Measurements from ENCODE around the gene MSL3. TPM values are rescaled to one million over a fixed set of nuclear protein-coding genes. Genes with fewer than 3 reads are reported as not detected.
A peak's percentile ranks its signal among the peaks of the same experiment; 100 is the strongest.

Gene MSL3
- polyA plus RNA-seq, 4 donors, result 18.2 to 36.2 (median 23.0) TPM

DNA sequence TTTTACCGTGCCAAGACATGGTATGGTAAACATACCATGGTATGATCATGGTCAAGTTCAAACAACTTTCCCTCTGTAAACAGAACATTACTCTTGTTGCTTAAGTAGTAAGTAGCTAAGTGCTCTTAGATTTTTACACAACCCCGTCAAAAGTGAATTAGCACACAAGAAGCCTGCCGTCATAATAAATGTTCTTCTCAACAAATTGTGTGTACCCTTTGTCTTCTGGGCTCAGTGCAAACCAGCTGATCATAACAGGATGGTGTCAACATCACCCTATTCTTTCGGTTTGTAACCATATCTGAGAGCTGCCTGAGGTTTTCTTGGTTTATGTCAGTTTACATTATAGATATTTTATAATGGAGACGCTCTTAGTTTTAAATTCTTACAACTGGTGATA, 28.8 kb downstream of the MSL3 start:
- FAIRE-seq, result no peak

DNA sequence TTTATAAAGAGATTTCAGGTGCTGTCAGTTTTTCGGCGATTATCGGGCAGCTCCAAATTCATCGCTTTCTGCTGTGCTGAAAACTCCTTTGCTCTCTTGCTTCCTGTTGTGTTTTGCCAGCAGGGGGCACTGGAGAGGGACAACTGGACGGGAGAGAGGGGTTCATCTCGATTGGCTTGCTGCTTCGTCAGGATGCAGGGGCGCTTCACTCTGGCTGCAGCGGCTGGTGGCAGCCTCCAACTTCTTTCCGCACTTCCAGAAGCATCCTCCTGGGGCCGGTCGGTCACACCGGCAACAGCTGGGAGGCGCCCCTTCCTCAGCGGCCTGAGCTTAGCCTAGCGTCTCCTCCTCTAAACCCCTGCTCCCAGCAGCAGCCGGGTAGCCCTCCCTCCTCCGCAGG, 29.5 kb downstream of the MSL3 start:
- no peaks in the 10 kb centered on the region for H3K9me3 ChIP-seq (ENCODE audit: control insufficient read depth in 2 of 2, insufficient read depth in 1 of 2, low read depth in 1 of 2, low read length in 1 of 2)
- 21 to 57% (median 45%) methylated on average over 17 to 18 of the region's 18 CpGs for WGBS, 3 donors
- H3K36me3 ChIP-seq (ENCODE audit: control insufficient read depth in 3 of 3, insufficient read depth in 2 of 3, low read depth in 1 of 3, low read length in 3 of 3), result no peaks in the 10 kb centered on the region
- FAIRE-seq (no peak), DNase-seq (peak; percentile 29 to 66)
- H3K27me3 ChIP-seq (ENCODE audit: control insufficient read depth in 3 of 3, insufficient read depth in 3 of 3, low read length in 3 of 3), result no peaks in the 10 kb centered on the region
- H3K27ac ChIP-seq (ENCODE audit: low read depth in 1 of 3, low read length in 2 of 3), result no peak overlapping the region
- H3K4me1 ChIP-seq (ENCODE audit: control insufficient read depth in 3 of 3, insufficient read depth in 2 of 3, low read depth in 1 of 3, low read length in 2 of 3), result peaks cover 0 to 2% (median 0%) of the 10 kb centered on the region in 3 donors
- peak overlapping the region in 1 of 3 donors; percentile 7 for H3K4me3 ChIP-seq (ENCODE audit: low read depth in 1 of 3, low read length in 3 of 3)

More for the DNA sequence above, 28.8 kb downstream of the MSL3 start:
- Histone ChIP-seq H3K36me3 (ENCODE audit: control insufficient read depth in 3 of 3, insufficient read depth in 2 of 3, low read depth in 1 of 3, low read length in 3 of 3) (no peaks in the 10 kb centered on the region), H3K9me3 (ENCODE audit: control insufficient read depth in 2 of 2, insufficient read depth in 1 of 2, low read depth in 1 of 2, low read length in 1 of 2) (no peaks in the 10 kb centered on the region), H3K4me3 (ENCODE audit: low read depth in 1 of 3, low read length in 3 of 3) (no peak overlapping the region), H3K4me1 (ENCODE audit: control insufficient read depth in 3 of 3, insufficient read depth in 2 of 3, low read depth in 1 of 3, low read length in 2 of 3) (peaks cover 0 to 2% (median 0%) of the 10 kb centered on the region in 3 donors), H3K27me3 (ENCODE audit: control insufficient read depth in 3 of 3, insufficient read depth in 3 of 3, low read length in 3 of 3) (no peaks in the 10 kb centered on the region), H3K27ac (ENCODE audit: low read depth in 1 of 3, low read length in 2 of 3) (no peak overlapping the region)
- peak in 1 of 2 donors; percentile 0 for DNase-seq
- 33 to 48% (median 38%) methylated on average over 5 of the region's 5 CpGs for WGBS, 3 donors

DNA sequence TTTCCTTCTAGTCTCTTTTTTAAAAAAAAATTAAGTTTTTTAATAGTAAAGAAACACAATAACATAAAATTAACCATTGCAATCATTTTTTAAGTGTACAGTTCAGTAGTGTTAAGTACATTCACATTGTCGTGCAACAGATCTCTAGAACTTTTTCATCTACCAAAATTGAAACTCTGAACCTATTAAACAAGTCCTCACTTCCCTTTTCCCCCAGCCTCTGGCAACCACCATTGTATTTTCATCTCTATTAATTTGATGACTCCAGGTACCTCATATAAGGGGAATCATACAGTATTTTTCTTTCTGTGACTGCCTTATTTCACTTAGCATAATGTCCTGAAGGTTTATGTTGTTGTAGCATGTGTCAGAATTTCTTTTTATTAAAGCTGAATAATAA, 31.8 kb downstream of the MSL3 start:
- no peaks in the 10 kb centered on the region for H3K27me3 ChIP-seq (ENCODE audit: control insufficient read depth in 3 of 3, insufficient read depth in 3 of 3, low read length in 3 of 3)
- FAIRE-seq (no peak), DNase-seq (no peak)
- H3K27ac ChIP-seq (ENCODE audit: low read depth in 1 of 3, low read length in 2 of 3), result no peak overlapping the region
- H3K4me1 ChIP-seq (ENCODE audit: control insufficient read depth in 3 of 3, insufficient read depth in 2 of 3, low read depth in 1 of 3, low read length in 2 of 3), result peaks cover 0 to 2% (median 0%) of the 10 kb centered on the region in 3 donors
- no peaks in the 10 kb centered on the region for H3K9me3 ChIP-seq (ENCODE audit: control insufficient read depth in 2 of 2, insufficient read depth in 1 of 2, low read depth in 1 of 2, low read length in 1 of 2)
- no peak overlapping the region for H3K4me3 ChIP-seq (ENCODE audit: low read depth in 1 of 3, low read length in 3 of 3)
- no peaks in the 10 kb centered on the region for H3K36me3 ChIP-seq (ENCODE audit: control insufficient read depth in 3 of 3, insufficient read depth in 2 of 3, low read depth in 1 of 3, low read length in 3 of 3)
- 63 to 84% (median 78%) methylated on average over 1 of the region's 1 CpG for WGBS, 3 donors

DNA sequence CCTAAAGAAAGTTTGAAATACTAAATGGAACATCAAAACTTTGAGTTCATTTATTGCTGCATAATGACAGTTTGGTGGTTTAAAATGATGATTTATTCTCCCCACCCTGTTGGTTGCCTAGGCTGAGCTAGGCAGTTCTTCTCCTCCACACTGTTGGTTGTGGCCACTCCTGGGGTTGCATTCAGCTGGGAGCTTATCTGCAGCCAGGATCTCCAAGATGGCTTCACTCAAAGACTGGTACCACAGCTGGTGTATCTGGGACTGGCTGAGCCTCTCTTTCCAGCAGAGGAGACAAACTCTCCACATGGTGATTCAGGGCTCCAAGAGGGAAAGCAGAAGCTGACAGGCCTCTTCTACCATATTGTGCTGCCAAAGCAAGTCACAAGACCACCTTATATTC, 33.1 kb downstream of the MSL3 start:
- FAIRE-seq, result no peak

DNA sequence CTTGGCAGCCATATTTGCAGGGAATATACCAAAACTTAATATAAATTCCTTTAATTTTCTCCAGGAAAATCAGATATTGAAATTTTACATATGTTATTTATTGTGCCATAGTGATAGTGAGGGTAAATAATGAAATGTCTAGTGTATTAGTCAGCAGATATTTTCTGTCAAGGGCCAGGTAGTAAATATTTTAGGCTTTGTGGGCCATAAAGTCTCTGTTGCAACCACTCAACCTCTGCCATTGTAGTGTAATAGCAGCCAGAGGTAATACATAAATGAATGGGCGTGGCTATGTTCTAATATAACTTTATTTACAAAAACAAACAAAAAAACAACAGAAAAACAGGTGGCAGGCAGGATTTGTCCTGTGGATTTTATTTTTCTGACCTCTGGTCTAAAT, 33.5 kb downstream of the MSL3 start:
- DNase-seq, result no peak
- Histone ChIP-seq H3K9me3 (ENCODE audit: control insufficient read depth in 2 of 2, insufficient read depth in 1 of 2, low read depth in 1 of 2, low read length in 1 of 2) (no peaks in the 10 kb centered on the region), H3K4me3 (ENCODE audit: low read depth in 1 of 3, low read length in 3 of 3) (no peak overlapping the region), H3K4me1 (ENCODE audit: control insufficient read depth in 3 of 3, insufficient read depth in 2 of 3, low read depth in 1 of 3, low read length in 2 of 3) (peaks cover 0 to 2% (median 0%) of the 10 kb centered on the region in 3 donors), H3K36me3 (ENCODE audit: control insufficient read depth in 3 of 3, insufficient read depth in 2 of 3, low read depth in 1 of 3, low read length in 3 of 3) (no peaks in the 10 kb centered on the region), H3K27ac (ENCODE audit: low read depth in 1 of 3, low read length in 2 of 3) (no peak overlapping the region), H3K27me3 (ENCODE audit: control insufficient read depth in 3 of 3, insufficient read depth in 3 of 3, low read length in 3 of 3) (no peaks in the 10 kb centered on the region)
- FAIRE-seq, result no peak
- 31 to 86% (median 68%) methylated on average over 1 of the region's 1 CpG for WGBS, 3 donors

More for the DNA sequence above, 33.1 kb downstream of the MSL3 start:
- Histone ChIP-seq H3K27ac (ENCODE audit: low read depth in 1 of 3, low read length in 2 of 3) (no peak overlapping the region), H3K36me3 (ENCODE audit: control insufficient read depth in 3 of 3, insufficient read depth in 2 of 3, low read depth in 1 of 3, low read length in 3 of 3) (no peaks in the 10 kb centered on the region), H3K27me3 (ENCODE audit: control insufficient read depth in 3 of 3, insufficient read depth in 3 of 3, low read length in 3 of 3) (no peaks in the 10 kb centered on the region), H3K4me3 (ENCODE audit: low read depth in 1 of 3, low read length in 3 of 3) (no peak overlapping the region), H3K4me1 (ENCODE audit: control insufficient read depth in 3 of 3, insufficient read depth in 2 of 3, low read depth in 1 of 3, low read length in 2 of 3) (peaks cover 0 to 2% (median 0%) of the 10 kb centered on the region in 3 donors), H3K9me3 (ENCODE audit: control insufficient read depth in 2 of 2, insufficient read depth in 1 of 2, low read depth in 1 of 2, low read length in 1 of 2) (no peaks in the 10 kb centered on the region)
- DNase-seq, result no peak

DNA sequence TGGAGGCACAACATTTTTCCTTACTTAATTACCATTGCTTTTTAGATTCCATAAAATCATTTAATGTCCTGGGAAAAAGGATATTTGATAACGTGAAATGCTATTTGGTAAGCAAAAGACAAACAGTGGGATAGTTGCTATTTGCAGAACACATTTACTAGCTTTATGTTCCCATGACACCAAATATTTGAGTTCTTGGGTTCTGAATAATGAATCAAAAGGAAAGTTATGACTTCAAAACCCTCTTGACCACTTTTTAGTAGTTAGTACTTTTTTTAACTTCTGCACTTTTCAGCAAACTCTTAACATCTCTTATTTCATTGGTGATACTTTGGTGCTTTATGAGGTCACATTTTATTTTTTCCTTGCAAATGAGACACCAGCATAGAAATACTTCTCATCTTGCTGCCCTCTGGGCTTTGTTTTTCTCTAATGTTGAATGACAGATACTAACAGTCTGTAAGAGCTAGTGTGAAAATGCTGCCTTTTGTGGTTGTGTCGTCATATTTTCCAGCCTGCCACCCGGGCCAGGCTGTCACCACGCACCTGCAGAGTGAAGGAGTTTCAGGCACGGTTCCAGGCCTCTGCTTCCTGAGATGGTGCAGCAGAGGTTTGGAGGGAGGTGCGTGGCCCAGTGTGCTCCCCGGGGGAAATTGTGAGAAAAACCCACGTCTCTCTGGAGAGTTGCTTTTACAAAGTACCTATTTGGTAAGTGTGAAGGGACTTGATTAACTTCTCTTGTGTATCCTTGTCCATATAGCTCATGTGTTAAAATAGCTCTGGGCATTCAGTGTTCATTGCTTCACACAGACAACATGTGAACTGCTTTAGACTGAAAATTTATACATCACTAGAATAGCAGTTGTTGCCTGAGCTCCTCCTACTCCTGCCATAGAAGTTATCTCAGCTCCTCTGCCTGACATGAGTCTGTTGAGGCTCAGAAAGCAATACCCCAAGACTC, 34.7 kb downstream of the MSL3 start:
- 41 to 49% (median 45%) methylated on average over 8 of the region's 8 CpGs for WGBS, 3 donors
- DNase-seq, result peak in 1 of 2 donors; percentile 0
- no peaks in the 10 kb centered on the region for H3K27me3 ChIP-seq (ENCODE audit: control insufficient read depth in 3 of 3, insufficient read depth in 3 of 3, low read length in 3 of 3)
- H3K4me1 ChIP-seq (ENCODE audit: control insufficient read depth in 3 of 3, insufficient read depth in 2 of 3, low read depth in 1 of 3, low read length in 2 of 3), result no peaks in the 10 kb centered on the region
- H3K4me3 ChIP-seq (ENCODE audit: low read depth in 1 of 3, low read length in 3 of 3), result no peak overlapping the region
- FAIRE-seq, result no peak
- H3K27ac ChIP-seq (ENCODE audit: low read depth in 1 of 3, low read length in 2 of 3), result no peak overlapping the region
- H3K36me3 ChIP-seq (ENCODE audit: control insufficient read depth in 3 of 3, insufficient read depth in 2 of 3, low read depth in 1 of 3, low read length in 3 of 3), result no peaks in the 10 kb centered on the region
- H3K9me3 ChIP-seq (ENCODE audit: control insufficient read depth in 2 of 2, insufficient read depth in 1 of 2, low read depth in 1 of 2, low read length in 1 of 2), result no peaks in the 10 kb centered on the region

DNA sequence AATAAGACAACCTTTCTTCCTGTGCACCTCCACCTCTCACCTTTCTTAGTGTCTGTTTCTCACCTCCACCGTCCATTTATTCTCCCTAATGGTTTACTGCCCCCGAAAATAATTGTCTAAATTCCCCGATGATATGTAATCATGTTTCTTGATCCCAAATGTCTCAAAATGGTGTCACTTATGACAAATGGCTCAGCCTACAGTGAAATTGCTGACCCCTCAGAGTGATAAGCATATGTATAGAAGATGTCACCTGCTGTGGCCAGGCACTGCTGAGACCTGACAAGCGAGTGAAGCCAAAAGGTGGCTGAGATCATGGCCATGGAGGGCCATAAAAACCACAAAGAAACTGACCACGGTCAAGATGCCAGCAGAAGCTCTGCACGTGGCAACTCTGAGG, 35.7 kb downstream of the MSL3 start:
- no peak for FAIRE-seq
- H3K27ac ChIP-seq (ENCODE audit: low read depth in 1 of 3, low read length in 2 of 3), result no peak overlapping the region
- DNase-seq, result no peak
- no peak overlapping the region for H3K4me3 ChIP-seq (ENCODE audit: low read depth in 1 of 3, low read length in 3 of 3)
- H3K4me1 ChIP-seq (ENCODE audit: control insufficient read depth in 3 of 3, insufficient read depth in 2 of 3, low read depth in 1 of 3, low read length in 2 of 3), result no peaks in the 10 kb centered on the region
- no peaks in the 10 kb centered on the region for H3K9me3 ChIP-seq (ENCODE audit: control insufficient read depth in 2 of 2, insufficient read depth in 1 of 2, low read depth in 1 of 2, low read length in 1 of 2)
- H3K27me3 ChIP-seq (ENCODE audit: control insufficient read depth in 3 of 3, insufficient read depth in 3 of 3, low read length in 3 of 3), result no peaks in the 10 kb centered on the region
- WGBS, 3 donors, result 69 to 82% (median 78%) methylated on average over 6 of the region's 6 CpGs
- no peaks in the 10 kb centered on the region for H3K36me3 ChIP-seq (ENCODE audit: control insufficient read depth in 3 of 3, insufficient read depth in 2 of 3, low read depth in 1 of 3, low read length in 3 of 3)

DNA sequence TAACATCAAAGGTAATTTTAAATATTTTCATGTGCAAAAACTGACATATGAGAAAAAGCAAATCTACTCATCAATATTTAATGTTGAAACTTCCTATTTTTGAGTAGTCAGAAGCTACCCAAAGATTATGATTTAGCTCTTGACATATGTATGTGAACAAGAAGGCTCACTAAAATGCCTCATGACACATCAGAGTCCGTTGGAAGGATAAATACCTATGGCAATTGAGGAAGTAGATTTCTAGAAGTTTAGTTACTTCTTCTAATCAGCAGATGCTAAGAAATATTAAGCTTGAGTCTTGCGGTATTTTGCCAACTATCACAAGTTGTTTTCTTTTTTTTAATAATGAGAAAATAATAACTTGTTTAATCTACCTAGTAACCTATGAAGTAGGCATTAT, 55.3 kb downstream of the MSL3 start:
- H3K9me3 ChIP-seq (ENCODE audit: control insufficient read depth in 2 of 2, insufficient read depth in 1 of 2, low read depth in 1 of 2, low read length in 1 of 2), result no peaks in the 10 kb centered on the region
- H3K4me1 ChIP-seq (ENCODE audit: control insufficient read depth in 3 of 3, insufficient read depth in 2 of 3, low read depth in 1 of 3, low read length in 2 of 3), result no peaks in the 10 kb centered on the region
- H3K4me3 ChIP-seq (ENCODE audit: low read depth in 1 of 3, low read length in 3 of 3), result no peak overlapping the region
- FAIRE-seq (no peak), DNase-seq (no peak)
- H3K36me3 ChIP-seq (ENCODE audit: control insufficient read depth in 3 of 3, insufficient read depth in 2 of 3, low read depth in 1 of 3, low read length in 3 of 3), result no peaks in the 10 kb centered on the region
- peaks cover 0 to 2% (median 0%) of the 10 kb centered on the region in 3 donors for H3K27me3 ChIP-seq (ENCODE audit: control insufficient read depth in 3 of 3, insufficient read depth in 3 of 3, low read length in 3 of 3)
- no peak overlapping the region for H3K27ac ChIP-seq (ENCODE audit: low read depth in 1 of 3, low read length in 2 of 3)
- 64 to 71% (median 65%) methylated on average over 2 of the region's 2 CpGs for WGBS, 3 donors

Measured in small intestine (tissue), 7 donors.